GM12878 (cell line): ENCODE measurements around the gene NIN. TPM values are rescaled to one million over a fixed set of nuclear protein-coding genes. Genes with fewer than 3 reads are reported as not detected.

Experiments used
- ATAC-seq: fragments of 200-7000 bp; cut with Tn5 transposase; 3 replicates; pipeline ENCODE4 v1.9.1; 2020; ENCODE audit warnings: mild to moderate bottlenecking, moderate library complexity
- BruUV-seq: library from RNA; stranded (reverse); fragments of 400-500 nt; replicated peaks from 2 replicates; lab custom pipeline; 2021; lab: Mats Ljungman, UMichigan
- CTCF ChIA-PET: fragments of 300-600 bp; sonication (Branson Sonifier 250); formaldehyde crosslinking; extraction: SDS; loops from one replicate; lab custom pipeline; 2021; ENCODE audit warnings: inconsistent platforms; lab: Yijun Ruan, JAX
- POLR2A ChIA-PET: fragments of 350-600 bp; formaldehyde crosslinking; extraction: SDS; loops from one replicate; lab custom pipeline; 2021; ENCODE audit warnings: inconsistent platforms; lab: Charles Lee
- RAD21 ChIA-PET: fragments of 300-600 bp; sonication (Branson Sonifier 250); formaldehyde crosslinking; loops from one replicate; lab custom pipeline; 2023; ENCODE audit warnings: antibody characterized with exemption; ENCODE audit not compliant: unreplicated experiment; lab: Charles Lee
- SMC1A ChIA-PET: fragments of 300-600 bp; sonication (Branson Sonifier 250); formaldehyde crosslinking; loops from one replicate; lab custom pipeline; 2023; ENCODE audit not compliant: unreplicated experiment, uncharacterized antibody; lab: Charles Lee
- DNase-seq: peaks from one replicate; pipeline ENCODE4 v3.0.0-alpha.2; 2011; ENCODE audit warnings: low read depth, low spot score
- FAIRE-seq: peaks from 3 replicates; lab custom pipeline; 2011; peaks lifted over from hg19 to GRCh38; lab: Jason Lieb, UNC
- H2AFZ ChIP-seq: 2 replicates; pipeline ENCODE4 v1.6.0; 2011; ENCODE audit warnings: low read depth, low read length, control low read depth; ENCODE audit not compliant: control insufficient read depth
- H3K27ac ChIP-seq: 2 replicates; pipeline ENCODE4 v1.5.1; 2011; ENCODE audit warnings: control low read depth; ENCODE audit not compliant: control insufficient read depth, insufficient read depth
- H3K27me3 ChIP-seq, 2 experiments: replicated peaks in 1 of 2; 2 replicates each; pipeline versions ENCODE4 v1.6.0 to v1.6.1; 2011; ENCODE audit warnings: low read length in 1 of 2; ENCODE audit not compliant: control insufficient read depth in 2 of 2, insufficient read depth in 2 of 2
- H3K36me3 ChIP-seq, 2 experiments: 2 replicates each; pipeline ENCODE4 v1.5.1; 2011; ENCODE audit warnings: low read length in 1 of 2; ENCODE audit not compliant: control insufficient read depth in 2 of 2, insufficient read depth in 2 of 2
- H3K4me1 ChIP-seq: 2 replicates; pipeline ENCODE4 v1.6.1; 2011; ENCODE audit warnings: mild to moderate bottlenecking, low read length, moderate library complexity, mixed read lengths; ENCODE audit not compliant: control insufficient read depth, insufficient read depth
- H3K4me2 ChIP-seq: 2 replicates; pipeline ENCODE4 v1.6.0; 2011; ENCODE audit warnings: control low read depth; ENCODE audit not compliant: control insufficient read depth, insufficient read depth
- H3K4me3 ChIP-seq: fragments of 200-600 bp; sonication (generic); 2 replicates; pipeline ENCODE4 v1.5.1; 2016
- H3K79me2 ChIP-seq: 2 replicates; pipeline ENCODE4 v1.6.0; 2011; ENCODE audit warnings: low read length; ENCODE audit not compliant: control insufficient read depth, insufficient read depth
- H3K9ac ChIP-seq: 2 replicates; pipeline ENCODE4 v1.8.0; 2011; ENCODE audit warnings: low read length, control low read depth, mixed read lengths; ENCODE audit not compliant: control insufficient read depth, insufficient read depth
- H3K9me3 ChIP-seq: replicated peaks from 3 replicates; pipeline ENCODE4 v1.5.1; 2011; ENCODE audit warnings: mild to moderate bottlenecking, low read length; ENCODE audit not compliant: control insufficient read depth, insufficient read depth
- H4K20me1 ChIP-seq: 2 replicates; pipeline ENCODE4 v1.6.0; 2011; ENCODE audit not compliant: control insufficient read depth, insufficient read depth
- EGR1 ChIP-seq, 2 experiments: IDR thresholded peaks; 1 replicate in 1 of 2; 2 replicates in 1 of 2; pipeline ENCODE4 v1.6.1; 2011 to 2012; ENCODE audit warnings: low read depth in 2 of 2, low read length in 2 of 2, borderline replicate concordance in 1 of 2, mild to moderate bottlenecking in 1 of 2, moderate library complexity in 1 of 2
- ESRRA ChIP-seq: IDR thresholded peaks from 2 replicates; pipeline ENCODE4 v1.6.1; 2012; ENCODE audit warnings: mild to moderate bottlenecking, low read length, improper control_type of control experiment
- FOXM1 ChIP-seq: IDR thresholded peaks from 2 replicates; pipeline ENCODE4 v1.6.1; 2012; ENCODE audit warnings: low read depth, mild to moderate bottlenecking, inconsistent platforms, low read length, moderate library complexity
- GATAD2B ChIP-seq: fragments of 450-650 bp; conservative IDR thresholded peaks from 2 replicates; pipeline ENCODE4 v1.6.1; 2017; ENCODE audit warnings: low read depth, mild to moderate bottlenecking, moderate library complexity
- KDM1A ChIP-seq: fragments of 200-600 bp; sonication (generic); IDR thresholded peaks from 2 replicates; pipeline ENCODE4 v1.6.1; 2016; ENCODE audit warnings: borderline replicate concordance
- MTA3 ChIP-seq: IDR thresholded peaks from 2 replicates; pipeline ENCODE4 v1.6.1; 2012; ENCODE audit warnings: low read length, inconsistent platforms, borderline replicate concordance
- MXI1 ChIP-seq: fragments of 150-350 bp; IDR thresholded peaks from 2 replicates; pipeline ENCODE4 v1.6.1; 2011; ENCODE audit warnings: low read depth, mild to moderate bottlenecking, inconsistent platforms, low read length, improper control_type of control experiment
- NFIC ChIP-seq: IDR thresholded peaks from 2 replicates; pipeline ENCODE4 v1.6.1; 2012; ENCODE audit warnings: low read depth, mild to moderate bottlenecking, inconsistent platforms, low read length, moderate library complexity
- POU2F2 ChIP-seq: IDR thresholded peaks from 3 replicates; pipeline ENCODE4 v1.6.1; 2011; ENCODE audit warnings: low read depth, mild to moderate bottlenecking, low read length, borderline replicate concordance
- WGBS: methylation state at CpG from one replicate; pipeline ENCODE4 v1.1.6; 2016; ENCODE audit warnings: low lambda C conversion rate; ENCODE audit not compliant: insufficient replicate concordance, insufficient coverage; ENCODE audit errors: missing lambda C conversion rate; 5-methylcytosine and 5-hydroxymethylcytosine counted together
- in situ Hi-C: fragments of 300-500 bp; cut with MboI; formaldehyde crosslinking; loops from 9 replicates; pipeline ENCODE4 v1.14.3; 2018; ENCODE audit warnings: mixed read lengths
- intact Hi-C: fragments of 100-400 bp; cut with micrococcal nuclease; formaldehyde crosslinking; loops from one replicate; pipeline ENCODE4 v1.14.2; 2022; ENCODE audit not compliant: unreplicated experiment
- polyA plus RNA-seq, 11 experiments: library from polyadenylated mRNA; depleted of rRNA in 4 of 11; unstranded in 6 of 11; stranded (reverse) in 5 of 11; fragments of >200 nt; fragmentation: Nextera tagmentation in 4 of 11; fragmentation: Illumina TruSeq in 1 of 11; extraction: Ambion mirVana in 4 of 11; extraction: Trizol in 1 of 11; gene quantifications; 1 replicate in 1 of 11; 2 replicates in 10 of 11; pipeline versions ENCODE4 v1.2.1 to v1.2.3, GENCODE V29; 2011 to 2016; ENCODE audit warnings: inconsistent platforms in 2 of 11, missing spikeins in 2 of 11, low read depth in 1 of 11
- total RNA-seq, 4 experiments: library from RNA; depleted of rRNA in 3 of 4; stranded (reverse); fragments of >200 nt in 3 of 4; fragmentation: Illumina TruSeq in 1 of 4; extraction: Trizol in 1 of 4; gene quantifications; 2 replicates each; pipeline versions ENCODE4 v1.2.1 to v1.2.3, GENCODE V29; 2013 to 2021
- TF ChIP-seq, protein P1 (sequence below): IDR thresholded peaks from 2 replicates; pipeline ENCODE4 v1.6.1; 2012; ENCODE audit warnings: low read length, inconsistent platforms
- TF ChIP-seq, protein P2 (sequence below): IDR thresholded peaks from 2 replicates; pipeline ENCODE4 v1.6.1; 2012; ENCODE audit warnings: improper control_type of control experiment, low read depth, low read length; ENCODE audit not compliant: insufficient replicate concordance
- TF ChIP-seq, protein P3 (sequence below): IDR thresholded peaks from 2 replicates; pipeline ENCODE4 v1.6.1; 2011; ENCODE audit warnings: mild to moderate bottlenecking, low read depth, low read length, moderate library complexity; ENCODE audit not compliant: insufficient replicate concordance
- TF ChIP-seq, protein P4 (sequence below): fragments of 450-650 bp; conservative IDR thresholded peaks from 2 replicates; pipeline ENCODE4 v1.6.1; 2017; ENCODE audit warnings: mild to moderate bottlenecking, moderate library complexity

The NIN gene
- total and polyA plus RNA-seq, 10 of the 15 experiments (the other 5 are each of a cell fraction or from before 2014, with no cell fraction given): 16.2 to 135 (median 70.3) TPM

DNA sequence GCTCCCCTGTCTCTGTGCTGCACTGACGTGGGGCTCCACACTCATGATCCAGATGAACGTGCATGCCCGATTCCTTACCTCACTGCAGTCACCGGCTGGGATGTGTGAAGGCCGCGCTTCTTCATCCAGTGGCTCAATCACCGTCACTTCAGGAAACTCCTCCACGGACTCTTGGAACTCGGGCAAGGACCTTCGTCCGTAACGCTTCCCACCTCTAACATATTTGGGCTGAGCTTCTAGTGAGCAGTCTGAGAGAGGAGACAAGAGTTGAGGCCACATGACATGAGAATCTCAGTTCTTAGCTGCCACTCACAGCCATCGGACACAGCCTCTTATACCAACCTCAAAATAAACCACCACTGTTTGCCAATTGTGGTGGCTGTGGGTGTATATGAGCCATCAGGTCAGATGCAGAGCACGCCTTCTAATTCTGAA is 38.3 kb downstream of the NIN start:
- CTCF ChIA-PET: interaction anchor here (0.6 to 20.1 kb wide), 7 partner anchors 12 to 191 kb away, joined by 3 to 237 read pairs (median 43); partner anchors contain the start of gene NIN
- SMC1A ChIA-PET: interaction anchor here (0.6 to 17.3 kb wide), 13 partner anchors 12 to 1290 kb away, joined by 3 to 360 read pairs (median 4); partner anchors contain the start of gene NIN
- no peak for FAIRE-seq
- RAD21 ChIA-PET: interaction anchor here (1.0 to 10.9 kb wide), 8 partner anchors 9 to 82 kb away, joined by 3 to 91 read pairs (median 22); partner anchors contain the start of gene NIN
- H3K27ac ChIP-seq: peak overlapping the region; percentile 97
- POLR2A ChIA-PET: interaction anchor here (0.7 to 4.4 kb wide), 7 partner anchors 8 to 47 kb away, joined by 3 to 39 read pairs (median 4); partner anchors contain the start of gene NIN
- peak overlapping the region; percentile 89 for H3K4me2 ChIP-seq
- peaks cover 96% of the 10 kb centered on the region for H3K4me1 ChIP-seq
- H2AFZ ChIP-seq: 0 out of 2 replicates have a peak overlapping the region, but pooled peaks have one; percentile 4
- peaks cover 74% of the 10 kb centered on the region for H3K79me2 ChIP-seq
- no peak for DNase-seq
- H3K9me3 ChIP-seq: no peaks in the 10 kb centered on the region
- intact Hi-C loops (no loop called here), in situ Hi-C loops (no loop called here)
- H3K9ac ChIP-seq: peak overlapping the region; percentile 68
- H3K4me3 ChIP-seq: peak overlapping the region; percentile 65
- 0 out of 3 replicates have a peak, but pooled peaks have one; percentile 5 for ATAC-seq
- H4K20me1 ChIP-seq: no peaks in the 10 kb centered on the region
- H3K27me3 ChIP-seq: no peaks in the 10 kb centered on the region
- no TSS peak for BruUV-seq
- peaks cover 4 to 37% of the 10 kb centered on the region in 2 experiments for H3K36me3 ChIP-seq
- 2% methylated on average over 14 of the region's 14 CpGs for WGBS
- no peak for TF ChIP-seq KDM1A
- TF ChIP-seq POU2F2: no peak
- 0 out of 2 replicates have a peak, but pooled peaks have one; percentile 36 for TF ChIP-seq FOXM1
- TF ChIP-seq, protein P1, sequence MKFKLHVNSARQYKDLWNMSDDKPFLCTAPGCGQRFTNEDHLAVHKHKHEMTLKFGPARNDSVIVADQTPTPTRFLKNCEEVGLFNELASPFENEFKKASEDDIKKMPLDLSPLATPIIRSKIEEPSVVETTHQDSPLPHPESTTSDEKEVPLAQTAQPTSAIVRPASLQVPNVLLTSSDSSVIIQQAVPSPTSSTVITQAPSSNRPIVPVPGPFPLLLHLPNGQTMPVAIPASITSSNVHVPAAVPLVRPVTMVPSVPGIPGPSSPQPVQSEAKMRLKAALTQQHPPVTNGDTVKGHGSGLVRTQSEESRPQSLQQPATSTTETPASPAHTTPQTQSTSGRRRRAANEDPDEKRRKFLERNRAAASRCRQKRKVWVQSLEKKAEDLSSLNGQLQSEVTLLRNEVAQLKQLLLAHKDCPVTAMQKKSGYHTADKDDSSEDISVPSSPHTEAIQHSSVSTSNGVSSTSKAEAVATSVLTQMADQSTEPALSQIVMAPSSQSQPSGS: no peak
- TF ChIP-seq, protein P2, sequence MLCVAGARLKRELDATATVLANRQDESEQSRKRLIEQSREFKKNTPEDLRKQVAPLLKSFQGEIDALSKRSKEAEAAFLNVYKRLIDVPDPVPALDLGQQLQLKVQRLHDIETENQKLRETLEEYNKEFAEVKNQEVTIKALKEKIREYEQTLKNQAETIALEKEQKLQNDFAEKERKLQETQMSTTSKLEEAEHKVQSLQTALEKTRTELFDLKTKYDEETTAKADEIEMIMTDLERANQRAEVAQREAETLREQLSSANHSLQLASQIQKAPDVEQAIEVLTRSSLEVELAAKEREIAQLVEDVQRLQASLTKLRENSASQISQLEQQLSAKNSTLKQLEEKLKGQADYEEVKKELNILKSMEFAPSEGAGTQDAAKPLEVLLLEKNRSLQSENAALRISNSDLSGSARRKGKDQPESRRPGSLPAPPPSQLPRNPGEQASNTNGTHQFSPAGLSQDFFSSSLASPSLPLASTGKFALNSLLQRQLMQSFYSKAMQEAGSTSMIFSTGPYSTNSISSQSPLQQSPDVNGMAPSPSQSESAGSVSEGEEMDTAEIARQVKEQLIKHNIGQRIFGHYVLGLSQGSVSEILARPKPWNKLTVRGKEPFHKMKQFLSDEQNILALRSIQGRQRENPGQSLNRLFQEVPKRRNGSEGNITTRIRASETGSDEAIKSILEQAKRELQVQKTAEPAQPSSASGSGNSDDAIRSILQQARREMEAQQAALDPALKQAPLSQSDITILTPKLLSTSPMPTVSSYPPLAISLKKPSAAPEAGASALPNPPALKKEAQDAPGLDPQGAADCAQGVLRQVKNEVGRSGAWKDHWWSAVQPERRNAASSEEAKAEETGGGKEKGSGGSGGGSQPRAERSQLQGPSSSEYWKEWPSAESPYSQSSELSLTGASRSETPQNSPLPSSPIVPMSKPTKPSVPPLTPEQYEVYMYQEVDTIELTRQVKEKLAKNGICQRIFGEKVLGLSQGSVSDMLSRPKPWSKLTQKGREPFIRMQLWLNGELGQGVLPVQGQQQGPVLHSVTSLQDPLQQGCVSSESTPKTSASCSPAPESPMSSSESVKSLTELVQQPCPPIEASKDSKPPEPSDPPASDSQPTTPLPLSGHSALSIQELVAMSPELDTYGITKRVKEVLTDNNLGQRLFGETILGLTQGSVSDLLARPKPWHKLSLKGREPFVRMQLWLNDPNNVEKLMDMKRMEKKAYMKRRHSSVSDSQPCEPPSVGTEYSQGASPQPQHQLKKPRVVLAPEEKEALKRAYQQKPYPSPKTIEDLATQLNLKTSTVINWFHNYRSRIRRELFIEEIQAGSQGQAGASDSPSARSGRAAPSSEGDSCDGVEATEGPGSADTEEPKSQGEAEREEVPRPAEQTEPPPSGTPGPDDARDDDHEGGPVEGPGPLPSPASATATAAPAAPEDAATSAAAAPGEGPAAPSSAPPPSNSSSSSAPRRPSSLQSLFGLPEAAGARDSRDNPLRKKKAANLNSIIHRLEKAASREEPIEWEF: no peak
- TF ChIP-seq ESRRA: no peak
- 0 out of 2 replicates have a peak, but pooled peaks have one; percentile 15 for TF ChIP-seq NFIC
- TF ChIP-seq, protein P3, sequence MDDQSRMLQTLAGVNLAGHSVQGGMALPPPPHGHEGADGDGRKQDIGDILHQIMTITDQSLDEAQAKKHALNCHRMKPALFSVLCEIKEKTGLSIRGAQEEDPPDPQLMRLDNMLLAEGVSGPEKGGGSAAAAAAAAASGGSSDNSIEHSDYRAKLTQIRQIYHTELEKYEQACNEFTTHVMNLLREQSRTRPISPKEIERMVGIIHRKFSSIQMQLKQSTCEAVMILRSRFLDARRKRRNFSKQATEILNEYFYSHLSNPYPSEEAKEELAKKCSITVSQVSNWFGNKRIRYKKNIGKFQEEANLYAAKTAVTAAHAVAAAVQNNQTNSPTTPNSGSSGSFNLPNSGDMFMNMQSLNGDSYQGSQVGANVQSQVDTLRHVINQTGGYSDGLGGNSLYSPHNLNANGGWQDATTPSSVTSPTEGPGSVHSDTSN: peak; percentile 43
- no peak for TF ChIP-seq EGR1 (IDR thresholded peaks at IDR 0.05; ENCODE audit: borderline replicate concordance in 1 of 2, low read depth in 2 of 2, low read length in 2 of 2)
- TF ChIP-seq GATAD2B: no peak
- TF ChIP-seq MXI1: no peak
- TF ChIP-seq, protein P4, sequence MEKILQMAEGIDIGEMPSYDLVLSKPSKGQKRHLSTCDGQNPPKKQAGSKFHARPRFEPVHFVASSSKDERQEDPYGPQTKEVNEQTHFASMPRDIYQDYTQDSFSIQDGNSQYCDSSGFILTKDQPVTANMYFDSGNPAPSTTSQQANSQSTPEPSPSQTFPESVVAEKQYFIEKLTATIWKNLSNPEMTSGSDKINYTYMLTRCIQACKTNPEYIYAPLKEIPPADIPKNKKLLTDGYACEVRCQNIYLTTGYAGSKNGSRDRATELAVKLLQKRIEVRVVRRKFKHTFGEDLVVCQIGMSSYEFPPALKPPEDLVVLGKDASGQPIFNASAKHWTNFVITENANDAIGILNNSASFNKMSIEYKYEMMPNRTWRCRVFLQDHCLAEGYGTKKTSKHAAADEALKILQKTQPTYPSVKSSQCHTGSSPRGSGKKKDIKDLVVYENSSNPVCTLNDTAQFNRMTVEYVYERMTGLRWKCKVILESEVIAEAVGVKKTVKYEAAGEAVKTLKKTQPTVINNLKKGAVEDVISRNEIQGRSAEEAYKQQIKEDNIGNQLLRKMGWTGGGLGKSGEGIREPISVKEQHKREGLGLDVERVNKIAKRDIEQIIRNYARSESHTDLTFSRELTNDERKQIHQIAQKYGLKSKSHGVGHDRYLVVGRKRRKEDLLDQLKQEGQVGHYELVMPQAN: no peak
- TF ChIP-seq MTA3: 0 out of 2 replicates have a peak, but pooled peaks have one; percentile 57
